Natural killer cell treated with Interleukin-12 subunit alpha and Interleukin-12 subunit beta and Interleukin-15 and Interleukin-18, amount 100 ng/mL, for 72 hours (primary cell): ENCODE measurements around the gene THBS2. TPM values are rescaled to one million over a fixed set of nuclear protein-coding genes. Genes with fewer than 3 reads are reported as not detected.

ENCODE experiments used
- ATAC-seq, 2 donors: fragments of 150-1000 bp; cut with Tn5 transposase in 1 of 2; sonication (Bioruptor Pico), chemical (Tn5 transposase) in 1 of 2; 2 replicates each; pipeline ENCODE4 v1.10.0; 2021
- DNase-seq: peaks from one replicate; pipeline ENCODE4 v3.0.0; 2022; ENCODE audit warnings: low spot score
- H3K27ac Mint-ChIP-seq, 2 donors: 1 replicate in 1 of 2; 2 replicates in 1 of 2; pipeline ENCODE4 v1.8.0; 2022; ENCODE audit warnings: mixed read lengths in 2 of 2, mild to moderate bottlenecking in 1 of 2, moderate library complexity in 1 of 2
- H3K27me3 Mint-ChIP-seq, 2 donors: 1 replicate in 1 of 2; 2 replicates in 1 of 2; pipeline ENCODE4 v1.8.0; 2022; ENCODE audit warnings: mixed read lengths in 2 of 2
- H3K36me3 Mint-ChIP-seq: one replicate; pipeline ENCODE4 v1.8.0; 2022; ENCODE audit warnings: mixed read lengths
- H3K4me1 Mint-ChIP-seq, 2 donors: 1 replicate in 1 of 2; 2 replicates in 1 of 2; pipeline ENCODE4 v1.8.0; 2022; ENCODE audit warnings: low read depth in 2 of 2, mixed read lengths in 2 of 2, mild to moderate bottlenecking in 1 of 2
- H3K4me3 Mint-ChIP-seq: one replicate; pipeline ENCODE4 v1.8.0; 2022; ENCODE audit warnings: mixed read lengths
- H3K9me3 Mint-ChIP-seq: 2 replicates; pipeline ENCODE4 v1.8.0; 2022; ENCODE audit warnings: mixed read lengths
- total RNA-seq, 2 donors: library from RNA; stranded (reverse); gene quantifications; one replicate each; pipeline ENCODE4 v1.2.3, GENCODE V29; 2022

The THBS2 gene
- total RNA-seq, 2 donors from 2014 or later, result not detected

- Mint-ChIP-seq H3K36me3 (no peaks in the 10 kb centered on the region), H3K4me1 (no peaks in the 10 kb centered on the region), H3K27ac (no peak overlapping the region), H3K4me3 (no peak overlapping the region), H3K27me3 (no peaks in the 10 kb centered on the region), H3K9me3 (no peaks in the 10 kb centered on the region)
- ATAC-seq (no peak), DNase-seq (no peak)
These were observed 84.3 kb downstream of the THBS2 start for GRCh38 chr6:169169375-169169774.

GRCh38 chr6:169168706-169169105 is 84.9 kb downstream of the THBS2 start:
- H3K4me3 Mint-ChIP-seq, result no peak overlapping the region
- H3K9me3 Mint-ChIP-seq, result no peaks in the 10 kb centered on the region
- no peaks in the 10 kb centered on the region for H3K36me3 Mint-ChIP-seq
- no peaks in the 10 kb centered on the region for H3K4me1 Mint-ChIP-seq
- no peaks in the 10 kb centered on the region for H3K27me3 Mint-ChIP-seq
- ATAC-seq, result no peak
- H3K27ac Mint-ChIP-seq, result no peak overlapping the region
- no peak for DNase-seq

DNA sequence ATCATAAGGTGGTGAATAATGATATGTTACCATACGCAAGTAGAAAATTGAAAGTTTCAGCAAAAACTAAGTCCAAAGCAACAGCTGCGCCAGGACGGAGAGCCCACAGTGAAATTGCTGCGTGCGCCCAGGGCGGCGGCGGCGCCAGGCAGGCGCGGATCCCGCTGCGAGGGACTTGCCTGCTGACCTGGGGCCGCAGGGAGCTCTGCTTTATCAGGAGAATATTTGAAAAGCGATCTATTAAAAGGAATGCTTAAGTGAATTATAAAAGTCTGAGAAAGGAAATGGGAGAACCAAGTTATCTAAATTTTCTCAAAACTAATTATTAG is 85.4 kb downstream of the THBS2 start:
- no peaks in the 10 kb centered on the region for H3K36me3 Mint-ChIP-seq
- no peak overlapping the region for H3K4me3 Mint-ChIP-seq
- no peak for ATAC-seq
- H3K9me3 Mint-ChIP-seq, result no peaks in the 10 kb centered on the region
- no peak overlapping the region for H3K27ac Mint-ChIP-seq
- no peaks in the 10 kb centered on the region for H3K4me1 Mint-ChIP-seq
- DNase-seq, result no peak
- H3K27me3 Mint-ChIP-seq, result no peaks in the 10 kb centered on the region

DNA sequence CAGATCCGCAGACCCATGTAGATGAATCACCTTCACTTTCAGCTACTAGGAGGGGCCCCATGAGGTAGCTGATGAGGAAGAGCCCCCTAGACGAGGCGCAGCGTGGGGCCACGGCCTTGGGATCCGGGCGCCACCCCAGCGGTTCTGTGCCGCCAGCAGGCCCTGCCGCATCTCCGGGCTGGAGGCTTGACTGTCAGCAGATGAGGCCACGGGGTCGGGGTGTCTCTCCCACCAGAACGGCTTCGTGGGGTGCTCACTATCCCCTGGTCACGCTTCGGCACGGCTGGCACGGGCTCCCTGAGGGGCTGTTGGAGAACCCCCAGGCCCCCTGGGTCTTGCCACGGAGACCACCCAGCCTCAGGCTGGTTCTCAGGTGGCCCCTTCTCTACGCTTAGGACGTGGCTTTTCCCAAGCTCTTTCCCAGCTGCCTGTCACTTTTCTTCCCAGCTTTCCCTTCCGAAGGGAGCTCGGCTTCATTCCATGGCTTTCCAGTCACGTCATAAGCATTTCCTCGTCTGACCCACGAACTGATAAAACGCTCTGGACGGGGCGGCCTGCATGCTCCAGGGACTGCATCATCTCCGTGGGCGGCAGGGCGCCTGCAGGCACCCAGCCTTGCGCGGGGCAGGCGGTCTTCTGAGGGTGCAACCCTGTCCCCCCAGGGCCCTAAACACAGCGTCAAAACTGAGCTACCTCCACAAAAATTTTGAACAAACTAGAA is 85.9 kb downstream of the THBS2 start:
- H3K27me3 Mint-ChIP-seq, result peaks cover 0 to 2% of the 10 kb centered on the region in 2 donors
- no peak overlapping the region for H3K4me3 Mint-ChIP-seq
- H3K36me3 Mint-ChIP-seq, result no peaks in the 10 kb centered on the region
- H3K27ac Mint-ChIP-seq, result no peak overlapping the region
- DNase-seq (no peak), ATAC-seq (no peak)
- H3K9me3 Mint-ChIP-seq, result no peaks in the 10 kb centered on the region
- H3K4me1 Mint-ChIP-seq, result peaks cover 0 to 3% of the 10 kb centered on the region in 2 donors

DNA sequence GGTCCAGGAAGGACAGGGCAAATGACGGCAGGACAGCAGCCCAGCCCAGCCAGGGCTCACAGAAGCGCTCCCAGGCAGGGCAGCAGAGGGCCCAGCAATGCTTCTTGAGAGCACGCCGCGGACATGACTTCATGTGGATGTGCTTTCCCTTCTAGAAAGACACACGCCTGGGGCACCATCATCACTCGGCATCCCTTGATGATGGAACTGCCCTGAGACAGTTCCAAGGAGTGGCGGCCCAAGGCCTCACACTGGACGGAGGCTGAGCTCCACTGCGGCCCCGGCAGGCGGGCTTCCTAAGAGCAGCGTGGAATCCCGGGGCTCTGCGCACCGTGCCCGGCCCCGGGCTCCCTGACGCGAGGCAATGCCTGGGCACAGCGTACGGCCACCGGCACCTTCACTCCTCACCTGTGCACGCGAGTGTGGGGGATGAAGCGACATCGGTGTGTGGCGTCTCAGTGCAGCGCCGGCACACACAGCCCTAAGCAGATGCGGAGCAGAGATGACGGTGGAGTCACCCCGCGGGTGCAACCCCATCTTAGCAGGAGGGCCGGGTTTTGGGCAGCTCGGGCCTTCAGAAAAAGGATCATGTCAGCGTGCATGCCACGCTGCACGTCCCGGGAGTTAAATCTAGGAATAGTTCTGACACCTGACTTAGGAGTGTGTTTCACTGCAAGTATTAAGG is 86.6 kb downstream of the THBS2 start:
- no peak for DNase-seq
- Mint-ChIP-seq H3K9me3 (no peaks in the 10 kb centered on the region), H3K27me3 (peaks cover 0 to 2% of the 10 kb centered on the region in 2 donors), H3K36me3 (no peaks in the 10 kb centered on the region), H3K4me3 (no peak overlapping the region), H3K27ac (no peak overlapping the region), H3K4me1 (peaks cover 0 to 3% of the 10 kb centered on the region in 2 donors)
- no peak for ATAC-seq
